ENCODE data around the gene ADAMTS6.
A peak's percentile ranks its signal among the peaks of the same experiment; 100 is the strongest.

The ADAMTS6 gene

DNA sequence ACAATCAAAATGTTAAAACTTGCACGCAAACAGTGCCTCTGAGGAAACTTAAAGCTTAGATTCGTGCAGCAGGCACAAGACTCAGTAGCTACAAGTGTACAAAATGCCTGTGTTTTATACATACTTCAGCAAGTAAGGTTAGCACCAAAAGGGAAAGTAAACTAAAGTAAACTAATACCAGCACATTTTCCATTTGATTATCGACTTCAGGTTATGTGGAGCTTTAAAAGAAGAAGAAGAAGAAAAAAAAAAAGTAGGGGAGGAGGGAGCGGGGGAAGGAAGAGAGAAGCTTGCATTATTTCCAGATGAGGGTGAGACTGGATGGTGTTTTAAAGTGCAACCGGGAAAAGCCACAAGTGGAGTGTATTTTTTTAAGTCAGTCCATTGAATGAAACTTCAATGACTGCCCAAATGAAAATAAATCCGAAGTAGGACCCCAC, 596 bp upstream of the ADAMTS6 start:
- in situ Hi-C loops (cut with HindIII; ENCODE audit: low pct_unique_long_range_greater_than_20kb, low sequenced_read_pairs), result no loop called here
- no peak for DNase-seq (ENCODE audit: low read depth in 1 of 2, low spot score in 1 of 2)
- TF ChIP-seq JUND (IDR thresholded peaks at IDR 0.05; ENCODE audit: low read depth), result no peak

GRCh38 chr5:65481171-65481581, 544 bp downstream of the ADAMTS6 start:
- TF ChIP-seq JUND (IDR thresholded peaks at IDR 0.05; ENCODE audit: low read depth), result no peak
- DNase-seq (ENCODE audit: low read depth in 1 of 2, low spot score in 1 of 2), result no peak
- in situ Hi-C loops (cut with HindIII; ENCODE audit: low pct_unique_long_range_greater_than_20kb, low sequenced_read_pairs), result no loop called here

GRCh38 chr5:65480306-65480865, 1.3 kb downstream of the ADAMTS6 start:
- peak in 1 of 2 experiments; percentile 48 for DNase-seq (ENCODE audit: low read depth in 1 of 2, low spot score in 1 of 2)

GRCh38 chr5:65479527-65479926, 2.2 kb downstream of the ADAMTS6 start:
- in situ Hi-C loops (cut with HindIII; ENCODE audit: low pct_unique_long_range_greater_than_20kb, low sequenced_read_pairs), result no loop called here
- no peak for DNase-seq (ENCODE audit: low read depth in 1 of 2, low spot score in 1 of 2)
- TF ChIP-seq JUND (IDR thresholded peaks at IDR 0.05; ENCODE audit: low read depth), result no peak

More at GRCh38 chr5:65480306-65480865, 1.3 kb downstream of the ADAMTS6 start:
- in situ Hi-C loops (cut with HindIII; ENCODE audit: low pct_unique_long_range_greater_than_20kb, low sequenced_read_pairs), result no loop called here
- TF ChIP-seq JUND (IDR thresholded peaks at IDR 0.05; ENCODE audit: low read depth), result no peak

DNA sequence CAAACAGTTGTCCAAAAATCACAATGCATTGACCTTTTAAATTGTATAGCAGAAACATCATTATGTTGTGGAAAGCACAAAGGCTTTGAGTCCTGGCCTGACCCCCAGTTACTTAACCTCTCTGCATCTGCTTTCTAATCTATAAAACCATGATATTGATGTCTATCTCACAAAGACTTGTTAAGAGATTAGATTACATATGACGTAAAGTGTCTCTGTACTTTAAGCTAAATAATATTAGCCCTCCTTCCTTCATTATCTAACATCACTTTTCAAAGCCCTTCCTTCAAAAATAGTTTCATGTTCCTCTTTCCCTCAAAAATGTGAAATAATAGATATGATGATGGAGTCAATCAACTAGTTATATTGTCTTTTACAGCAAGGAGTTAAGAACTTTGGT, 3.4 kb downstream of the ADAMTS6 start:
- no peak for TF ChIP-seq JUND (IDR thresholded peaks at IDR 0.05; ENCODE audit: low read depth)
- no peak for DNase-seq (ENCODE audit: low read depth in 1 of 2, low spot score in 1 of 2)
- in situ Hi-C loops (cut with HindIII; ENCODE audit: low pct_unique_long_range_greater_than_20kb, low sequenced_read_pairs), result no loop called here

GRCh38 chr5:65475895-65476294, 5.8 kb downstream of the ADAMTS6 start:
- in situ Hi-C loops (cut with HindIII; ENCODE audit: low pct_unique_long_range_greater_than_20kb, low sequenced_read_pairs), result no loop called here
- no peak for TF ChIP-seq JUND (IDR thresholded peaks at IDR 0.05; ENCODE audit: low read depth)
- no peak for DNase-seq (ENCODE audit: low read depth in 1 of 2, low spot score in 1 of 2)

DNA sequence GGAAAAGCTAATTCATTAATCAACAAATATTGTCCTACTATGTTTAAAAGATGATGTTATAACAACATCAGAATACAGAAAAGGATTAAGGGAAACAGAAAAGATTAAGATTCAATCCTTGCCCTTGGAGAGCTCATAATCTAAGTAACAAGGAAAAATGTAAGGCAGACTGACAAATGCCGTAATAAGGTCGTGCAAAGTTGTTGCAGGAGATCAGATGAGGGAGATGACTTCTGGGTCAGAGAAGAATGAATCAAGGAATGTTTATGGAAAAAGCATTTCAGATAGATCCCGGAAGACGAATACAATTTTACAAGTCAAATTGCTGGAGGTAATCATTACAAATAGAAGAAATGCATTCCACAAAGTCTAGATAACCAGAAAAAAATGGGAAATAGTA, 6.4 kb downstream of the ADAMTS6 start:
- in situ Hi-C loops (cut with HindIII; ENCODE audit: low pct_unique_long_range_greater_than_20kb, low sequenced_read_pairs), result no loop called here
- no peak for DNase-seq (ENCODE audit: low read depth in 1 of 2, low spot score in 1 of 2)
- TF ChIP-seq JUND (IDR thresholded peaks at IDR 0.05; ENCODE audit: low read depth), result no peak

GRCh38 chr5:65474130-65474711, 7.5 kb downstream of the ADAMTS6 start:
- in situ Hi-C loops (cut with HindIII; ENCODE audit: low pct_unique_long_range_greater_than_20kb, low sequenced_read_pairs), result no loop called here
- no peak for TF ChIP-seq JUND (IDR thresholded peaks at IDR 0.05; ENCODE audit: low read depth)
- no peak for DNase-seq (ENCODE audit: low read depth in 1 of 2, low spot score in 1 of 2)

- no peak for TF ChIP-seq JUND (IDR thresholded peaks at IDR 0.05; ENCODE audit: low read depth)
- DNase-seq (ENCODE audit: low read depth in 1 of 2, low spot score in 1 of 2), result no peak
- in situ Hi-C loops (cut with HindIII; ENCODE audit: low pct_unique_long_range_greater_than_20kb, low sequenced_read_pairs), result no loop called here
These were observed 13.1 kb downstream of the ADAMTS6 start for GRCh38 chr5:65468633-65469032.

- TF ChIP-seq JUND (IDR thresholded peaks at IDR 0.05; ENCODE audit: low read depth), result no peak
- no peak for DNase-seq (ENCODE audit: low read depth in 1 of 2, low spot score in 1 of 2)
- in situ Hi-C loops (cut with HindIII; ENCODE audit: low pct_unique_long_range_greater_than_20kb, low sequenced_read_pairs), result no loop called here
These were observed 19.5 kb downstream of the ADAMTS6 start for GRCh38 chr5:65462139-65462705.

DNA sequence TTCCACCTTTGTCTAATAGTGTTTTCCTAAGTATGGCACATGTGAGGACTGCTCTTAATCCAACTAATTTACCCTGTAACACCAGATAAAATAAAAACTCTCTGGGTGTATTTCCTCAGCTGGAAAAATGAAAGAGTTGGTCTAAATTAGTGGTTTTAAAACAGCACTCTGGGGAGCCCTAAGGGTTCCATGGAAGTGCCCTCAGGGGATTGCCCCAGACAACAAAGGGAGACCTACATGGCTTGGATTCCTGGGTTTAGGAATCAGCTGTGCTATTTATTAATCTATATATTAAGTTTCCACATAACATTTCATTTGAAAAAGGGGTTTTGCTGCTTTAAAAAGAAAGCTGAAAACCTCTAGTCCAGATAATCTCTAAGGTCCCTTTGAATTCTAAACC, 20.2 kb downstream of the ADAMTS6 start:
- in situ Hi-C loops (cut with HindIII; ENCODE audit: low pct_unique_long_range_greater_than_20kb, low sequenced_read_pairs), result no loop called here

DNA sequence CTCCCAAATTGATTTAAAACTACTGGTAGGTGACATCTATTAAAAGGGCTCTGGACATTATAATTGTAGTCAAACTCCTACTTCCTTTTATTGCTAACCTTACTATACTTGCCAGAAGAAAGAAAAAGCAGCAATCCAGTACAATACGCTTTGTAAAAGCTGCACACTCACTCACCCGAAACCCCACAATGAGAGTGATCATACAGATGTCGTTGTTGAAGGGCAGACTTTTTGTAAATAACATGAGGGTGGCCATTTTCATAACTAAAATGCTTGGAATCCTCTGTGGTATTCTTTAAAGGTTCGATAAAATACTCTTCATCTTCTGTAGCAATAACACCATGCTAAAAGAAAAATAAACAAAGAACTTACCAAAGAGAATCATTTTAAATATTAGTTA, 21.7 kb downstream of the ADAMTS6 start:
- no peak for DNase-seq (ENCODE audit: low read depth in 1 of 2, low spot score in 1 of 2)
- TF ChIP-seq JUND (IDR thresholded peaks at IDR 0.05; ENCODE audit: low read depth), result no peak
- in situ Hi-C loops (cut with HindIII; ENCODE audit: low pct_unique_long_range_greater_than_20kb, low sequenced_read_pairs), result no loop called here

More for the DNA sequence above, 20.2 kb downstream of the ADAMTS6 start:
- no peak for TF ChIP-seq JUND (IDR thresholded peaks at IDR 0.05; ENCODE audit: low read depth)
- no peak for DNase-seq (ENCODE audit: low read depth in 1 of 2, low spot score in 1 of 2)

DNA sequence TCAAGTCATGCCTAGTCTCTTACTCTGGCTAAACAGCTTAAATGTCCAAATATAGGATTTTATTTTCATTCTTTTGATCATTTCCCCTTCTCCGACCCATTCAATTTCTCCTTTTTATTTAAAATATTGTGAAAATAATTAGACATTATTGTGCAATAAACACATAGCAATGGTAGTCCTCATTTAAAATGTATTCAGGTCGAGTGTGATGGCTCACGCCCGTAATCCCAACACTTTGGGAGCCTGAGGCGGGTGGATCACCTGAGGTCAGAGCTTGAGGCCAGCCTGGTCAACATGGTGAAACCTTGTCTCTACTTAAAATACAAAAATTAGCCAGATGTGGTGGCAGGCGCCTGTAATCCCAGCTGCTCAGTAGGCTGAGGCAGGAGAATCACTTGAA, 26.7 kb downstream of the ADAMTS6 start:
- TF ChIP-seq JUND (IDR thresholded peaks at IDR 0.05; ENCODE audit: low read depth), result no peak
- no peak for DNase-seq (ENCODE audit: low read depth in 1 of 2, low spot score in 1 of 2)
- in situ Hi-C loops (cut with HindIII; ENCODE audit: low pct_unique_long_range_greater_than_20kb, low sequenced_read_pairs), result no loop called here

All from T47D (cell line).